Glutamatergic neuron (in vitro differentiated cells): ENCODE results near the gene BRD4. TPM values are rescaled to one million over a fixed set of nuclear protein-coding genes. Genes with fewer than 3 reads are reported as not detected.

Experiments
- DNase-seq: peaks from one replicate; pipeline ENCODE4 v3.0.0; 2022
- H3K27ac Mint-ChIP-seq: one replicate; pipeline ENCODE4 v1.8.0; 2020; ENCODE audit warnings: mild to moderate bottlenecking, mixed read lengths, inconsistent platforms; ENCODE audit not compliant: unreplicated experiment
- H3K27me3 Mint-ChIP-seq: one replicate; pipeline ENCODE4 v1.8.0; 2020; ENCODE audit warnings: mild to moderate bottlenecking, moderate library complexity, mixed read lengths, inconsistent platforms; ENCODE audit not compliant: unreplicated experiment
- H3K36me3 Mint-ChIP-seq: one replicate; pipeline ENCODE4 v1.8.0; 2020; ENCODE audit warnings: mild to moderate bottlenecking, mixed read lengths, inconsistent platforms; ENCODE audit not compliant: unreplicated experiment
- H3K4me1 Mint-ChIP-seq: one replicate; pipeline ENCODE4 v1.8.0; 2020; ENCODE audit warnings: mild to moderate bottlenecking, low read depth, mixed read lengths, inconsistent platforms; ENCODE audit not compliant: unreplicated experiment
- H3K4me3 Mint-ChIP-seq: one replicate; pipeline ENCODE4 v1.8.0; 2020; ENCODE audit warnings: mild to moderate bottlenecking, mixed read lengths, inconsistent platforms; ENCODE audit not compliant: unreplicated experiment
- H3K9me3 Mint-ChIP-seq: one replicate; pipeline ENCODE4 v1.8.0; 2020; ENCODE audit warnings: mild to moderate bottlenecking, moderate library complexity, mixed read lengths, inconsistent platforms; ENCODE audit not compliant: unreplicated experiment
- CTCF ChIP-seq: fragments of 200-600 bp; sonication (generic); IDR thresholded peaks from one replicate; pipeline ENCODE4 v1.5.0; 2021; ENCODE audit not compliant: partially characterized antibody, unreplicated experiment
- total RNA-seq: library from RNA; stranded (reverse); fragmentation: NEBNext Ultra II Directional; extraction: Animal tissue kit (Norgen Biotek cat#: 25700); gene quantifications from one replicate; pipeline ENCODE4 v1.2.1, GENCODE V29; 2021; ENCODE audit not compliant: unreplicated experiment

Gene BRD4
- total RNA-seq, 1 donor from 2014 or later = 162 TPM

DNA sequence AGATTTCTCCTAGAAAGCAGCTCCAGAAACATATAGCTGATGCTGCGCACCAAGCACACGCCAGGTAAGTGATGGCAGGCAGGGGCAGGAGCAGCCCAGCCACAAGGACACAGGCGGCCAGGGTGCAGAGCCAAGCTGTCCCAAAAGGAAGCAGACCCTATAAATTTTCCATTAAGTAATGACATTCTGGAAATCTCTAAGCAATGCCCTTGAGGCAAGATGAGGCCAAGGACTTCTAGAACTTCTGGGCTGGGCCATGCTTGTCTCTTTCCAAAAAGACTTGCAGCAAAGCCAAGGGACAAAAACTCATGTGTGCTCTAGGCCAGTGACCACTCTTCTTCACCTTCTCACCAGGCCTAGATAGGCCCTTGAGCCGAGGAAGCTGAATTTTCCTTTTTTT is 57.9 kb downstream of the BRD4 start:
- peak overlapping the region; percentile 98 for H3K27ac Mint-ChIP-seq
- peaks cover 9% of the 10 kb centered on the region for H3K36me3 Mint-ChIP-seq
- H3K4me1 Mint-ChIP-seq = peaks cover 64% of the 10 kb centered on the region
- peaks cover 17% of the 10 kb centered on the region for H3K27me3 Mint-ChIP-seq
- H3K4me3 Mint-ChIP-seq = no peak overlapping the region
- H3K9me3 Mint-ChIP-seq = peaks cover 30% of the 10 kb centered on the region
- DNase-seq = no peak
- no peak for TF ChIP-seq CTCF

- Mint-ChIP-seq H3K27ac (peak overlapping the region; percentile 75), H3K4me3 (no peak overlapping the region), H3K9me3 (peaks cover 29% of the 10 kb centered on the region), H3K4me1 (peaks cover 66% of the 10 kb centered on the region), H3K36me3 (peaks cover 14% of the 10 kb centered on the region), H3K27me3 (peaks cover 22% of the 10 kb centered on the region)
- no peak for TF ChIP-seq CTCF
- DNase-seq = no peak
Measured at GRCh38 chr19:15269806-15270205, 62.5 kb downstream of the BRD4 start.

DNA sequence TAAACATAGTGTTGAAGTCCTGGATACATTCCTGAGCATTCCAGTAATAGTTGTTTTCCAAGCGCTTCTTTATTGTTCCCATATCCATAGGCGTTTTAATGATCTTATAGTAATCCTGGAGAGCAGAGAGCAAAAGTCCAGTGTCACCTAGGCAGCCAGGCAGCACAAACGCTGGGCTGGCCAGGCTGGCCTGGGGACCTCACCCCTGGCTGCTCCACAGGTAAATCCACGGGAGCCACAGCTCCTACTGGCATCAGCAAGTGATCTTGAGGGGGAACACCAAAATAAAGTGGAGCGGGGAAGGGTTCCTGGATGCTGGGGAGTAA is 63.4 kb downstream of the BRD4 start:
- Mint-ChIP-seq H3K9me3 (peaks cover 31% of the 10 kb centered on the region), H3K27me3 (peaks cover 22% of the 10 kb centered on the region), H3K27ac (peak overlapping the region; percentile 71), H3K36me3 (peaks cover 14% of the 10 kb centered on the region), H3K4me1 (peaks cover 61% of the 10 kb centered on the region), H3K4me3 (peak overlapping the region; percentile 58)
- no peak for DNase-seq
- TF ChIP-seq CTCF = no peak

DNA sequence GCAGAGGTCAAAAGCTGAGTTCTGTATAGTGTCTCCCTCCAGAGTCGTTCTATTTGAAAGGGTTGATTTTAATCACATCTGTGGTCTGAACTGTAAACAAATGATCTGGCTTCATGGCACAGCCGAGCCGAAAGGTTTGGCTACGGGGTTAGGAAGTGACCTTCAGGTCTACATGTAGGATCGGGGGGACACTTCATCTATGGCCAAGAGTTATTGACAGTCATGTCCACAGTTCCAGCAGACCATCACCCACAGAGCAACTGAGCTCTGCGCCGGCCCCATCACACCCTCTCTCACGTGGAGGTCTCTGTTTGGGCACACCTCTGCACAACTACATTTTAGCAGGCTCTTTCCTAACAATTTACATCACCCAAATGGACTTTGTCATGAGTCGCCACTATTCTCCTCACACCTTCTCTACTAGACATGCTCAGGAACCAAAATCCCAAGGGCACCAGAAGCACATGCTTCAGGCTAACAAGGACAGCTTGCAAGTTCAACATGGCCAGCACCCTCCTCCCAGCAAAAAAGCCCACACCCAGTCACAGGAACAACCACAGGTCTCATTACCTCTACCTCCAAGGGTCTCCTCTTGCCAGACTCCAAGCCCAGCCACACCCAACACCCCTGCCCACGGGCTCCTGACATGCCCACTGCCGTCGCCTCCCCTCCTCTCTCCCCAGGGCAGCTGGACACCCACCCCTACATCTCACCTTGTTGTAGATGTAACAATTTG is 64.0 kb downstream of the BRD4 start:
- no peak for TF ChIP-seq CTCF
- DNase-seq = no peak
- H3K9me3 Mint-ChIP-seq = peaks cover 32% of the 10 kb centered on the region
- peaks cover 22% of the 10 kb centered on the region for H3K27me3 Mint-ChIP-seq
- peak overlapping the region; percentile 71 for H3K27ac Mint-ChIP-seq
- peaks cover 14% of the 10 kb centered on the region for H3K36me3 Mint-ChIP-seq
- H3K4me3 Mint-ChIP-seq = peak overlapping the region; percentile 58
- peaks cover 56% of the 10 kb centered on the region for H3K4me1 Mint-ChIP-seq

DNA sequence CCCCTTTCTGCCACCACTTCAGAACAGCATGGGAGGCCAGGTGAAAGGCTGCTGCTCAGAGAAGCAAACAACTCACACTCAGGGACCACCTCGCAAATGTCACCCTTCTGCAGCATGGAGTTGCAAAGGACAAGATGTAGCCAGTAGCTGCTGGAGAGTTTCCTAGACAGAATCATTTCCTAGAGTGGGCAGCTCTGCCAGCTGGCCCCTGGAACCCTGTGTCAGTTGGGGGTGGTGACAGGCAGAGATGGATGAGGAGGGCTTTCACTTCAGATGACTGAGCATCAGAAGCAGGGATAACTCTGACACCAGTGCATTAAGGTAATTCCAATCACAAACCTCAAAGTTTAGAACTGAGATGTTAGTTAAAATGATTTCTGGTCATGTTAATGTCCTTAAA is 65.7 kb downstream of the BRD4 start:
- no peak for DNase-seq
- no peak for TF ChIP-seq CTCF
- peaks cover 40% of the 10 kb centered on the region for H3K4me1 Mint-ChIP-seq
- peaks cover 13% of the 10 kb centered on the region for H3K36me3 Mint-ChIP-seq
- peak overlapping the region; percentile 38 for H3K27ac Mint-ChIP-seq
- H3K9me3 Mint-ChIP-seq = peaks cover 25% of the 10 kb centered on the region
- H3K4me3 Mint-ChIP-seq = no peak overlapping the region
- peaks cover 17% of the 10 kb centered on the region for H3K27me3 Mint-ChIP-seq
